Measurements from ENCODE around the gene CPT1B. TPM values are rescaled to one million over a fixed set of nuclear protein-coding genes. Genes with fewer than 3 reads are reported as not detected.

The CPT1B gene
- total and polyA plus RNA-seq, 2 of the 4 experiments (the other 2 are of a cell fraction): 0.36 to 1.8 TPM

DNA sequence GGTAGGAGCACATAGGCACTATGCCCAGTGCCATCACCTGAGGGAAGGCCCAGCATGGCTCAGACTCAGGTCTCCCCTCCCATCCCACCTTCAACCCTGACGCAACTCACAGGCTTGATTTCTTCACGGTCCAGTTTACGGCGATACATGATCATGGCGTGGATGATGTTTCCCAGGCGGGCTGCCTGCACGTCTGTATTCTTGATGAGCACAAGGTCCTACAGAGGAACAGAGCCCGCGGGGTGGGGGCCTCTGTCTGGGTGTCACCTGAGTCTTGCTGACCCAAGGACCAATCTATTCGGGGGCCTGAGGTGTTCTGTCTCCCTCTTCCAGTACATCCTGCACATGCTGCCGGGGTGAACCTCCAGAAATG lies 3.9 kb downstream of the CPT1B start:
- in situ Hi-C loops (cut with MboI; ENCODE audit: low sequenced_read_pairs): no loop called here
- no peak for DNase-seq

More for the DNA sequence above, 3.9 kb downstream of the CPT1B start:
- WGBS, 2 experiments (ENCODE audit: extremely low coverage in 2 of 2, insufficient read length in 1 of 2): no CpG with 5 or more reads among the region's 11 CpGs
- H3K4ac ChIP-seq (ENCODE audit: low read depth, low read length): no peak overlapping the region
- H3K4me3 ChIP-seq (ENCODE audit: insufficient read depth, low read depth, low read length): no peak overlapping the region
- dilution Hi-C loops (cut with HindIII; ENCODE audit: low sequenced_read_pairs, unreplicated experiment): no loop called here
- H4K91ac ChIP-seq (ENCODE audit: insufficient read depth, low read depth, low read length): no peak overlapping the region
- 0 out of 4 replicates have a peak, but pooled peaks cover 0 to 2% of the 10 kb centered on the region in 2 experiments for H3K79me1 ChIP-seq (ENCODE audit: low read depth in 1 of 2, low read length in 2 of 2)
- H3K18ac ChIP-seq (ENCODE audit: low read depth, low read length): no peak overlapping the region
- no peak for ATAC-seq (ENCODE audit: low read depth)
- no peaks in the 10 kb centered on the region; the same call in 1 of the 2 replicates for H3K36me3 ChIP-seq (ENCODE audit: control insufficient read depth, insufficient read depth, low read length)
- H2BK20ac ChIP-seq (ENCODE audit: low read depth, low read length): no peak overlapping the region
- no peak overlapping the region for H3K14ac ChIP-seq (replicated peaks; ENCODE audit: low read depth, low read length)
- H3K56ac ChIP-seq (ENCODE audit: extremely low read depth, insufficient read depth, low read length): no peak overlapping the region
- no peak overlapping the region for H2AK5ac ChIP-seq (ENCODE audit: low read depth, low read length)
- no peak overlapping the region for H2BK120ac ChIP-seq (ENCODE audit: low read depth, low read length)
- ChIA-PET CTCF (interaction anchor here (1.4 kb wide), 1 partner anchor 12 kb away, joined by 5 read pairs; the partner anchor contains the start of gene SYCE3), POLR2A (ENCODE audit: unreplicated experiment) (no interaction called here)
- no peaks in the 10 kb centered on the region for H3K27me3 ChIP-seq (ENCODE audit: control insufficient read depth, insufficient read depth, low read length)
- no peak overlapping the region for H3K4me2 ChIP-seq (ENCODE audit: low read depth, low read length)
- no peak overlapping the region for H3K27ac ChIP-seq (ENCODE audit: insufficient read depth, low read length)
- intact Hi-C loops (cut with micrococcal nuclease): no loop called here
- H2BK5ac ChIP-seq (ENCODE audit: low read depth, low read length, poor library complexity, severe bottlenecking): no peak overlapping the region
- H2BK15ac ChIP-seq (ENCODE audit: low read depth, low read length): no peak overlapping the region
- BruUV-seq (replicated peaks): no TSS peak
- H4K8ac ChIP-seq (ENCODE audit: low read depth in 2 of 2, low read length in 2 of 2): no peak overlapping the region
- no peak for TF ChIP-seq MAZ (IDR thresholded peaks at IDR 0.05; ENCODE audit: borderline replicate concordance, low read depth, low read length)
- no peak for TF ChIP-seq MXI1 (IDR thresholded peaks at IDR 0.05; ENCODE audit: borderline replicate concordance, low read depth, low read length)
- TF ChIP-seq, protein P1, sequence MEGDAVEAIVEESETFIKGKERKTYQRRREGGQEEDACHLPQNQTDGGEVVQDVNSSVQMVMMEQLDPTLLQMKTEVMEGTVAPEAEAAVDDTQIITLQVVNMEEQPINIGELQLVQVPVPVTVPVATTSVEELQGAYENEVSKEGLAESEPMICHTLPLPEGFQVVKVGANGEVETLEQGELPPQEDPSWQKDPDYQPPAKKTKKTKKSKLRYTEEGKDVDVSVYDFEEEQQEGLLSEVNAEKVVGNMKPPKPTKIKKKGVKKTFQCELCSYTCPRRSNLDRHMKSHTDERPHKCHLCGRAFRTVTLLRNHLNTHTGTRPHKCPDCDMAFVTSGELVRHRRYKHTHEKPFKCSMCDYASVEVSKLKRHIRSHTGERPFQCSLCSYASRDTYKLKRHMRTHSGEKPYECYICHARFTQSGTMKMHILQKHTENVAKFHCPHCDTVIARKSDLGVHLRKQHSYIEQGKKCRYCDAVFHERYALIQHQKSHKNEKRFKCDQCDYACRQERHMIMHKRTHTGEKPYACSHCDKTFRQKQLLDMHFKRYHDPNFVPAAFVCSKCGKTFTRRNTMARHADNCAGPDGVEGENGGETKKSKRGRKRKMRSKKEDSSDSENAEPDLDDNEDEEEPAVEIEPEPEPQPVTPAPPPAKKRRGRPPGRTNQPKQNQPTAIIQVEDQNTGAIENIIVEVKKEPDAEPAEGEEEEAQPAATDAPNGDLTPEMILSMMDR (conservative IDR thresholded peaks at IDR 0.05; ENCODE audit: low read depth, low read length): no peak
- TF ChIP-seq POLR2A (IDR thresholded peaks at IDR 0.05; ENCODE audit: low read depth, low read length): no peak
- no peak for TF ChIP-seq USF2 (IDR thresholded peaks at IDR 0.05; ENCODE audit: low read depth, low read length)
- no peak for TF ChIP-seq RCOR1 (IDR thresholded peaks at IDR 0.05; ENCODE audit: insufficient replicate concordance, low read length)
- no peak for TF ChIP-seq BHLHE40 (IDR thresholded peaks at IDR 0.05; ENCODE audit: low read depth, low read length)
- TF ChIP-seq RFX5 (IDR thresholded peaks at IDR 0.05; ENCODE audit: low read depth, low read length): no peak
- TF ChIP-seq MAFK (IDR thresholded peaks at IDR 0.05; ENCODE audit: low read depth, low read length): no peak
- TF ChIP-seq CEBPB (IDR thresholded peaks at IDR 0.05; ENCODE audit: low read depth, low read length): no peak
- no peak for TF ChIP-seq RAD21 (IDR thresholded peaks at IDR 0.05; ENCODE audit: low read length)
- TF ChIP-seq FOS (IDR thresholded peaks at IDR 0.05; ENCODE audit: low read depth, low read length): no peak
- no peak for TF ChIP-seq CHD1 (IDR thresholded peaks at IDR 0.05; ENCODE audit: low read depth, low read length)
- no peak for TF ChIP-seq NFE2L2 (IDR thresholded peaks at IDR 0.05; ENCODE audit: low read depth, low read length)
- no peak for TF ChIP-seq ELK1 (IDR thresholded peaks at IDR 0.05; ENCODE audit: borderline replicate concordance, low read depth, low read length)
- TF ChIP-seq SMC3 (IDR thresholded peaks at IDR 0.05; ENCODE audit: low read depth, low read length): no peak
- H3K9me3 ChIP-seq (ENCODE audit: control insufficient read depth, insufficient read depth, low read length): no peaks in the 10 kb centered on the region
- H2AFZ ChIP-seq (replicated peaks; ENCODE audit: low read length, poor library complexity): no peak overlapping the region
- no peaks in the 10 kb centered on the region for H4K20me1 ChIP-seq (ENCODE audit: insufficient read depth, low read length)
- H3K23ac ChIP-seq (ENCODE audit: low read depth, low read length): no peak overlapping the region
- H3K9me1 ChIP-seq (ENCODE audit: insufficient read depth, low read length): peaks cover 8% of the 10 kb centered on the region
- H3K4me1 ChIP-seq (ENCODE audit: control insufficient read depth, insufficient read depth, low read length): peaks cover 12% of the 10 kb centered on the region
- H3K9ac ChIP-seq (ENCODE audit: low read depth, low read length): no peak overlapping the region
- H4K5ac ChIP-seq (ENCODE audit: low read depth, low read length): no peak overlapping the region
- H2AK9ac ChIP-seq (replicated peaks; ENCODE audit: low read depth, low read length, poor library complexity): no peak overlapping the region

All from IMR-90 (cell line).